GM18508 (cell line): ENCODE results near the gene ITGA5.

Experiments used
- ATAC-seq: cut with Tn5 transposase; IDR thresholded peaks from one replicate; pipeline ENCODE4 v1.9.1; 2021; ENCODE audit warnings: moderate number of reproducible peaks; ENCODE audit not compliant: insufficient read depth, unreplicated experiment

The ITGA5 gene

DNA sequence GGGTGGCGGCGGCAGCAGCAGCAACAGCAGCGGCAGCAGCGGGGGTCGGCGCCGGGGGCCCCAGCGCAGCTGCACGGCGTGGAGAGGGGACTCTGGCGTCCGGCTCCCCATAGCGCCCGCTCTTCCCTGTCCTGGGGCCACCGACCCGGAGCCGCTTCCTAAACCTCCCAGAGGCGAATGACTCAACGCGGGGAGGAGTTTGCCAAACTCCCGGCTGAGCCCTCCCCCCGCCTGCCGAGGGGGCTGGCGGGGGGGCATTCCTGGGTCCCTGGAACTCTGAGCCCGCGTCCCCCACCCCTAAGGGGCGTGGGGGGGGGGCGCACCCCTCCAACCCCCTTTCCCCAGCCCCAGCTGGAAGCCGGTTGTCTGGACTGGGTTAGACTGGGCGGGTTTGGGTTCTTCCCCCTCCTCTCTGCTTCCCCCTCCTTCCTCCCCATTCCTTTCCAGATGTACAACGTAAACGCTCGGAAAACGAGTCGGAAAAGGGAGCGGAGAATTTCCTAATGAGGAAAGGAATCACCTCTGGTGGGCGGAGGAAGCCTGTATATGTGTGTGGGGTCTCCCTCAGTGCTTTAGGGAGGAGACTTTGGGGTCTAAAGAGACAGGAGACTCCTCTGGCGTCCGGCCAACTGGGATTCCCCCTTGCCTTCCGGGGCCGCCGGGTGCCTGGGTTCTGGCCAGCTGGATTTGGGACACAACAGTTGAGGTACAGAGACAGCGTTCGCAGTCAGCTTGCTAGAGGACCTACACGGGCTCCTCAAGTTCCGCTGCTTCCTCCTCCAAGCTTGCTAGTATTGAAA lies at the start of gene ITGA5:
TSS of gene ITGA5 (minus strand) at position 179 of the 800 bp plus-strand sequence. CDS start at position 111, 68 bp downstream.
- no peak for ATAC-seq

DNA sequence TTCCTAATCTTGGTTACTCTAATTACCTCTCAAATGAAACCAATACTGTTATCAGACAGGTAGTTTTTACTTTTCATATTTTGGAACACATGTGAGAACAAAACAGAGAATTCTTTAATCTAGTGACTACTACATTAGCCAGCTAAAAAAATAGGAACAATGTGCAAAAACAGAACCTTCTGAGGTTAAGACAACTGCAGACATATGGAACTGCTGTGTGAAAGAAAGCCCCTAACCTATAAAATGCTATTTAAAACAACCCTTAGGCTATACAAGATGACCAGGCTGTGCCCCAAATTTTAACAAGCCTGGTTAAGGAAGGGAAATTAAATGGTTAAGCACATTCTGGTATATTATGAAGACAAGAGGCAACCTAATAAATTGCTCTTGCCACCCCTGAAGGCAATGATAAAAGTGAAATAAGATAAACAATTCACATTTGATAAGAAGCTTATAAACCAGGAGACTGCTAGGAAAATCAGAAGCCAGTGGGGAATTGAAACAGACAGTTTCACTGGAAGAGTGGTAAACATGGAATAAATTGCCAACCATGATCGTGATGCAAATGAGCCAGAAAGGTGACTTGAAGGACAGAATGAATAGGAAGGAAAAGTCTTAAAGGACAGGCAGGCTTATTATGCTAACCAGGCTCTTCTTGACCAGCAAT lies 46.9 kb upstream of the ITGA5 start:
- ATAC-seq = no peak

DNA sequence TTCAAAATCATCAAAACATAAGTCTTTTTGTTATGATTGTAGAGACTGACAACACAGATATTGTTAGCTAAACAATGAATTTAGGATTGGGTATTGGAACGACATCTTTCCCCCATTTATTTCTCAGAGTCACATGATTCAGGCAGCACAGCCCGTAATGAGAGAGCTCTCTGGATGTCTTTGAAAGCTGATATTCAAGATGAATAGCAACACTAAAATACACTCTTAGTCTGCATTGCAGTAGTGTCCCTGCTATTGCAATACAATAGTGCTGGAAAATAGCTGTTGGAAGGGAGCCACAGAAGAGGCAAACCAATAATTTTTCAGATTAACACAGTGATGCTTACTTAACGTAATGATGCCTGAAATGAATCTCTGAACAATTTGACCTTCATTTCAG lies 44.4 kb upstream of the ITGA5 start:
- ATAC-seq = no peak

DNA sequence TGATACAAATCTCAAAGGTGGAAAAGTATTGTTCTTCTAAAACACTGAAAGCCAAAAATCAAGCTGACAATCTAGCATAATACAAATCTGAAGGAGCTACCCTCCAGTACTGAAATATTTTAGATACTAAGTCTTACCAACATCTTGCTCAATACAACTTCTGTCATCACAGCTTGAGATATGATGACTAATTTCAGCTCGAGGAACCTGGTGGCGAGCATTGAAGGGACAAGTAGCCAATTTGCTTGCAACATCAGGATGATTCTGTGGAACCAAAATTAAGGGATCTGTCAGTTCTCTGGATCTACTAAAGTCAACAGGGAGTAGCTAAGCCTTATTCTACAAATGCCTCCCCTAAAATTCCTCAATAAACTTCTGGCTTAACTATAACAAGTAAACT lies 44.0 kb upstream of the ITGA5 start:
- ATAC-seq = no peak

DNA sequence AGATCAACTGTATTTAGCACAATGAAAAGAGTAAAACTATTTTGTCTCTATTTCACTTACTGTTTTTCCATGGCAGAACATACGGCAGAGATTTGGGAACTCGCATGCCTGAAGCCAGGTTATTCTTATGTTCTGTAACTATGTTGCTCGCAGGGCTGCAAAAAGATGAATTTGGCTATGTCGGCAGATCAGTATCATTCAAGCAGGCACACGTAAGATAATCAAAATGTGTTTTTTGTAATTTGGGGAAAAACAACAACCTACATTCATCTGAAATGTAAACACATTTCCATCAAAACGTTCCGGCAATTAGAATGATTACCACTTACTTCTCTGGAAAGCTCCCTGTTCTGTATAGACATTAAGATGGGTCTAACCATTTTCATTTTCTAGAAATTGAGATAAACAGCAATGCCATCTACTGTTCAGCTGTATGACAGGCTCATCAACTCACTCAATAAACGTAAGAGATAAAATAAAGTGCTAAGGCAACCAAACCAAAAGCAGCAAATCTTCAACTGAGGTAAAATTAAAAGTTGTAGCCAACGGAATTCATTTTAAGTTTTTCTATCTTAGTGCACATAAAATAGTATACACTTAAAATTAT lies 41.4 kb upstream of the ITGA5 start:
- no peak for ATAC-seq

DNA sequence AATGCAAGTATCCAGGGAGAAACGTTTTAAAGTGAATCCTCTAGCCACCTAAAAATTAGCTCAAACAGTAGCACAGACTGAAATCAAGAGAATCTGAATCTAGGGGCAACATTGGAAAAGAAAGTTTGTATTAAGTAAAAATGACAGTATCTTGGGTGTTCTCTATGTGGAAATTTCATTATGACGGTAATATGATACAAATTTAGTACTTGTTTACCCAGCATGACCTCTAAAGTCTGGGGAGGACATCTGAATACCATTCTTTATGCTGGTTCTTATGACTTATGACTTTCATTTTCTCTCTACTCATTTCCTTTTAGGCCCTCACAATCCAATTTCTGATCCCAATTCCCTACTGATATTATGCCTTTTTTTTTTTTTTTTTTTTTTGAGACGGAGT lies 40.3 kb upstream of the ITGA5 start:
- ATAC-seq = no peak

DNA sequence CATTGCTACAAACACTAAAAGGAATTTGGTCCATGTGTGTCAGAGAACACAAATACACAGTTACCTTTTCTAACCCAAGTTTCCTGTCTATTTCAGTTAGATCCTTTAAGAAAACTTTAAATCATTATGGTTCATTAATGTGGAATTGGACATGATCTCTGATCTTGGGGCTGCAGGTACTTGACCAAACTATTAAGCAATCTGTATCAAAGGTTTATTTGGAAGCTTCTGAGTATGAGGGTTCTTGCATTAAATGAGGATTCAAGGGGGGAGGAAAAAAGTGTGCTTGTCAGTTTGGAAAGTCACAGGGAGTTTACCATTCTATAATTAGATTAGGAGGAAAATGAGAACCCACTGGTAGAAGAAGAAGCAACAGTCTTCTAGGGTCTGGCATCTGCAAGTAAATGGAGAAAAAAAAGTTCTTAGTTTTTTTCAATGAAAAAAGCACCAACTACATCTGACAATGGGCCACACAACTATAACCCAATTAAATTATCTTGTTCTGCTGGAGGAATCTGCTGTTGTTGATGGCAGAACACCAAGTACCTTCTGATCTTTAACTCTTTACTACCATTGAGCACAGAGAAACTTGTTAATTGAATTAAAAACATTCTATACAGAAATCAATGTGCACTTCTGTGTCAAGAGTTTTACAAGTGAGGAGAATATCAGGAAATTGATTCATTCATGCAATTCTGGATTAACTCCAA lies 36.8 kb upstream of the ITGA5 start:
- no peak for ATAC-seq

DNA sequence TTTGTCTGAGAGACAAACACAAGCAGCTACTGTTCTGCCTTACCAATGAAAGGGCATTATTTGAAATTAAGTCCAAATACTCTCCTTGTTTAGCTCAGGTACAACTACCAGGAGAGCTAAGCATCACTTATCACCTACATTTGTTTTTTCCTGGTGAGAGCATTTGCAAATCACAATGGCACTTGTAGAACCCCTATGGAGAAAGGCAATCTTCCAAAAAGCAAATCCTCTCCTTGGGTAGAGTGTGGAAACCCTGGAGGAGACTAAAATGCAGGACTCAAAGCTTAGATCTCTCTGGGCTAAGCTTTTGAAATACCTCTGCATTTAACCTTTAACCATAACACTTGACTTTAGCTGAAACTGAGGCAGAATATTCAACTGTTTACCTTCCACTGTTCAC lies 33.6 kb upstream of the ITGA5 start:
- no peak for ATAC-seq

DNA sequence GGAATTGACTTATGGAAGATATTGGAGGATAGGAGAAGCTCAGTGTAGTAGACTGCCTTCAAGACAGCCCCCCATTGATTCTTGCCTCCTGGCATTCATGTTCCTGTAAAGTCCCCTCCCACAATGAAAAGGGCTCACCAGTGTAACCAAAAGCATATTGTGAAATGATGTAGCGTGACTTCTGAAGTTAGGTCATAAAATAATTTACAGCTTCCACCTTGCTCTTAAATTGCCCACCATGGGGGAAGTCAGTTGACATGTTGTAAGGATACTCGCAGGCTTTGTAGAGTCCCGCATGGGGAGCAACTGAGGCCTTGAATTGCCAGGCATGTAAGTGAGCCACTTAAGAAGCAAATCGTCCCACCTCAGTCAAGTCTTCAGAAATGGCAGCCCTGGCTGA lies 29.3 kb upstream of the ITGA5 start:
- no peak for ATAC-seq

DNA sequence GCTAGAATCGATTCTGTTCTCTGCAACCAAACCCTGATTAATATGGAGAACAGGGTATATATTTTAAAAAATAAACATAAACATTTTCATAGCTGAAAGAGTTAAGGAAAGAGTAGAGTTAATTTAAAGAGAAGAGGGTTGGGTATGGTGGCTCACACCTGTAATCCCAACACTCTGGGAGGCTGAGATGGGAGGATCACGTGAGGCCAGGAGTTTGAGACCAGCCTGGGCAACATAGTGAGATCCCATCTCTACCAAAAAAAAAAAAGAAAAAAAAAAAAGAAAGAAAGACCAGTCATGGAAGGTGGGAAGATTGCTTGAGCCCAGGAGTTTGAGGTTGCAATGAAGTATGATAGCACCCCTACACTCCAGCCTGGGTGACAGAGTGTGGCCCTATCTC lies 28.9 kb upstream of the ITGA5 start:
- no peak for ATAC-seq

DNA sequence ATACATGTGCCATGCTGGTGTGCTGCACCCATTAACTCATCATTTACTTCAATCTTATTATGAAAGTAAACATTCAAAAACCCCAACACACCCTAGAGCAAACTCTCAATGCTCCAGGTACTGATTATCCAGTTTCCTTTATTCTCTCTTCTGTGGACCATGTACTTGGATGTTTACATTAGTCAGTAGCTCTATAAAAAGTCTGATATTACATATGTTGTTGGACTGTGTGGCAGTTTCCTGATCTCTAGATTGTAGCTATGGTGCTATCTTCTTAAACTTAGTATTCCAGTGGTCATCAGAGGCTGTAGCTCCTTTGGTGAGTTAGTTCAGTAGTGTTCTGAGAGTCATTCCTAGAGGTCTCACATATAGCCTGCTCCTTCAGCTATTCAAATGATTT lies 25.1 kb upstream of the ITGA5 start:
- ATAC-seq = no peak

DNA sequence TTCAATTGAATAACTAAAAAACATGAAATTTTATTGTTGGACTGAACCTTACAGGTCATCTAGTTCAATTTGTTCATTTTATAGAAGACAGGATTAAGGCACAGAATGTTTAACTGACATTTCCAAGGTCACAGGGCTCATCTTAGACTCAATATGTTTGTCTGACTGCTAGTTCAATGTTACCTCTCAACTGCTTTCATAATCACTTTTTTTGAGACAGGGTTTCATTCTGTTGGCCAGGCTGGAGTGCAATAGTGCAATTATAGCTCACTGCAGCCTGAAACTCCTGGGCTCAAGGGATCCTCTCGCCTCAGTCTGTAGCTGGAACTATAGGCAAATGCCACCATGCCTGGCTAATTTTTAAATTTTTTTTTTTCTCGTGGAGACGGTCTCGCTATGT lies 24.4 kb upstream of the ITGA5 start:
- no peak for ATAC-seq

DNA sequence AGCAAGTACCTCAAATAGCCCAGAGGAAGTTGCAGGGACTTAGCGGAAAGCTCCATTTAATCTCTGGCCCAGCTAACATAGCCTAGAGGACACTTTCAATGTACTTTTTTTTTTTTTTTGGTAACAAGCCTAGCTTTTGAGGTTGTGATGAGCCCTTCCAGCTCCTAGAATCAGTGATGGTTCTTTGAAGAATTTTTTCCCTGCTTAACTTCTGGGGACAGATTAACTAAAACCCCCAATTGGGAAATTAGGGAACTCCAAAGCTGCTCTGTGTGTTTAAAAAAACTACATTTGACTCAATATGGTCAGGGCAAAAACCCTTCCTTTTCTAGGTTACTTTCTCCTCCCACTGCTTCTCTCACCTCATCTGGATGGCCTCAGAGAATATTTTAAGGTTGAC lies 23.9 kb upstream of the ITGA5 start:
- ATAC-seq = no peak

DNA sequence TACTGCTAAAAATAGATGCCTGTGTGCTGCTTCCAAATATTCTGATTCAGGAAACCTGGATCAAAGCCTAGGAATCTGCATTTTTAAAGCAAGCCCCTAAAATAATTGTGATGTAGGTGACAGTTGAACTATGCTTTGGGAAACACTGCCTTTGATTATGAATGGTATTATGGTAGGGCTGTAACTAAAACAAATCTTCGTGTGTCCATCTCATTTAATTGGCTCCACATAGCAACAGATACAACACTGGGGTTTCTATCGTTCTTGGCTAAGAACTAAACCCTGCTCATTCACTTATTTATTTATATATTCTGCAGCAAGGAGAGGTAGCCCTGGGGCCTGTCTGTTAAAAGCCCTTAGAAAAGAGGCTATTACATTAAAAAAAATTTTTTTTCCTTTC lies 23.0 kb upstream of the ITGA5 start:
- ATAC-seq = no peak

DNA sequence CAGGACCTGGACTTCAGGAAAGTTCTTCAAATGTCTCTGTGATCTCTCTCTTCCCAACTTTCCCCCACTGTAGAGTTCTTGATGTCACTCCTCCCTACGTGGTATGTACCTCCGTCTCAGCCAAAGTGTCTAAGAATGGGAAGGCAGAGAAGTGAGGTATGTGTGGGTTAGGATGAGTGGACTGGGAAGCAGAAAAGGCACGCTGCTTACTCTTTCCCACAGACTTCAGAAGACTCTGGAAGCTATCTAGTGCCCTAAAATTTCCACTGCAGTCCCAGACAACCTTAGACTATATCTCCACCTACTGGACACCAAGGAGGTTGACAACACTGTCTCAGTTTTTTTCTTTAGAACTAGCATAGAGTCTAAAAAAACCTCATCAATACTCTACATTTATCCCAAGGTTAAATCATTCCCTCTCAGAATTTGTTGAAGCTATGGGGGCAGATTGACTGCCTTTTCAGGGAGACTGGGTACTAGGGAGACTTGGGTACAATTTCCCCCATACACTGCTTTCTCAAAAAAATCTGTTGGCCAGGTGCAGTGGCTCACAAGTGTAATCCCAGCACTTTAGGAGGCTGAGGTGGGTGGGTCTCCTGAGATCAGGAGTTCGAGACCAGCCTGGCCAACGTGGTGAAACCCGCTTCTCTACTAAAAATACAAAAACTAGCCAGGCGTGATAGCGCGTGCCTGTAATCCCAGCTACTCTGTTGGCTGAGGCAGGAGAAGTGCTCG lies 20.6 kb upstream of the ITGA5 start:
- ATAC-seq = no peak

DNA sequence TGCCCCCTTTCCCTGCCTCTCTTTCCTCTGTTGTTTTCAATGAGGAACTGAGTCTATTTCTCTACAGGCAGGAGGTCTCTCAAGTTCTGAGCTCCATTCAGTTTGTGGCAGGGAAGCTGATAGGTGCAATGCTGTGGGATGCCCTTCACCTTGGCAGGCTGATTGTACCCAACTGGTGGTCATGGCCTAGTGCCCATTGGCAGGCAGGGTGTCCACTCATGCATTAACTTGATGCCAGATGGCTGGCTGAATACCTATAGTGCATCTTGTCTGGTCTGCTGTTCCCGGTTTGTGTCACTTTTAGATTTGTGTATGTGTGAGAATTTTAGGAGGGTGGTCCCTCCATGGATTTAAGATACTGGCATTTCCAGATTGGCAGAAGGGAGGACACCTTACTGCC lies 20.0 kb upstream of the ITGA5 start:
- ATAC-seq = no peak

DNA sequence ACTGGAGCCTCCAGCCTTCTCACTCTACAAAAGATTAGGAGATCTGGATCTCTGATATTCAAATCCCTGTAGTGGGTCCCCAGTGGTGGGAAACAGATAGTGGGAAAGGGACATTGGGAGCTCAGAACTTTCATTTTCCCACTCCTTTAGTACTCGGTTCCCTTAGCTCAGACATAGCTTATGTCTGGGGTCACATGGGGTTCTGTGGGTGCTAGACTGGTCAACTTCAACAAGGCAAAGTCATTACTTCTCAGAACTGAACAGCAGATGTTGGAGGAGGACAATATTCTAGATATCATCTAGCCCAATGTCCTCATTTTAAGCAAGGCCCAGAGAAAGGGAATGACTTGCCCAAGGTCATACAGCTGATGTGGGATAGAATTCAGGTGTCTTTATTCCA lies 19.5 kb upstream of the ITGA5 start:
- ATAC-seq = no peak

DNA sequence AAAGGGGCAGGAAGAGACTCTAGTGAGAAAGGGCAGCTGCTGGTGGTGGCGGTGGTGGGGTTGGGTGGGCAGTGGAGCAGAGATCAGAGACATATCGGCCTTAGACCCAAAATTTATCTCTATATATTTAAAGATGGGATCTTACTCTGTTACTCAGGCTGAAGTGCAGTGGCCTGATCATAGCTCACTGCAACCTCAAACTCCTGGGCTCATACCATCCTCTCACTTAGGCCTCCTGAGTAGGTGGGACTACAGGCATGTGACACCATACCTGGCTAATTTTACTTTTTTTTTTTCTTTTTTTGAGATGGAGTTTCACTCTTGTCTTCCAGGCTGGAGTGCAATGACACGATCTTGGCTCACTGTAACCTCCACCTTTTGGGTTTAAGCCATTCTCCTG lies 18.6 kb upstream of the ITGA5 start:
- no peak for ATAC-seq

DNA sequence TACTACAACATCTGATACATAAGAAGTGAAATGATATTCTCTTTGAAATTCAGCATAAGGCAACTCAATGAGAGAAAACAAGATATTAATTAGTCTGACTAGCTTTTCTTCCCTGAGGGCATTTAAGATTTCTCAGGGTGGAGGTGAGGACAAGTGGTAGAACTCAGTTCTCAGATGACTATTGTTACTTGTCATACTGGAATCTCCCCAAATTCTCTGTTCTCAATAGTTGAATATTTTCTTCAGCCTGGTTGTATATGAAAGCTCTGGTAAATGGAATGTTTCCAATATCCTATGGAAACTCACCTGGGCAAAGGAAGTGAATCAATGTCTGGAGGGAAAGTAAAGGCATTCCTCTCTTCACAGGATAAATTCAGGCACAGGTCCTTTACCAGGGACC lies 18.2 kb upstream of the ITGA5 start:
- ATAC-seq = no peak

DNA sequence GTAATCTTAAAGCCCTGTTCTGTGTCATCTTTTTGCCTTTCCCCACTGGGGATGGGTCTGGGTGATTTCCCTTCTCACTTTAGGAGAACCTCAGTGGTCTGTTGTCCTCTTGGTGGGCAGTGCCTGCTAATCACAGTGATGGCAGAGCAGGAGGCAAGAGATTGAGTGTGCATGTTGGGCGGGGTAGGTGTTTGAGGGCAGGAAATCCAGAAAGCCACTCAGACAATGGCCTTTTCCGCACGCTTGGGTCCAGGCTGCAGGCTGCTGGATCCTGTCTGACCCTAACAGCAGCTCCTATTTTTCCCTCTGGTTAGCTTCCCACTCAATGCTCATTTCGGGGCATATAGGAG lies 13.7 kb upstream of the ITGA5 start:
- ATAC-seq = no peak
